HG02798 (cell line): ENCODE results near the gene MBD3.

ENCODE experiments used
- ATAC-seq: cut with Tn5 transposase; IDR thresholded peaks from one replicate; pipeline ENCODE4 v1.9.1; 2021; ENCODE audit warnings: mild to moderate bottlenecking; ENCODE audit not compliant: unreplicated experiment, poor library complexity

The MBD3 gene

GRCh38 chr19:1620502-1620901 is 27.8 kb upstream of the MBD3 start:
- no peak for ATAC-seq

GRCh38 chr19:1619703-1620102 is 27.0 kb upstream of the MBD3 start:
- no peak for ATAC-seq

GRCh38 chr19:1619094-1619439 is 26.4 kb upstream of the MBD3 start:
- ATAC-seq: no peak

GRCh38 chr19:1618157-1619093 is 25.8 kb upstream of the MBD3 start:
- ATAC-seq: no peak

- ATAC-seq: no peak
These were observed 24.2 kb upstream of the MBD3 start for GRCh38 chr19:1616875-1617274.

GRCh38 chr19:1616396-1616795 is 23.7 kb upstream of the MBD3 start:
- no peak for ATAC-seq

- no peak for ATAC-seq
These were observed 22.6 kb upstream of the MBD3 start for GRCh38 chr19:1615156-1615765.

GRCh38 chr19:1613808-1614570 is 21.3 kb upstream of the MBD3 start:
- no peak for ATAC-seq

GRCh38 chr19:1613146-1613545 is 20.5 kb upstream of the MBD3 start:
- no peak for ATAC-seq

- ATAC-seq: no peak
These were observed 19.7 kb upstream of the MBD3 start for GRCh38 chr19:1612114-1613086.

- ATAC-seq: no peak
These were observed 18.7 kb upstream of the MBD3 start for GRCh38 chr19:1611353-1611752.

GRCh38 chr19:1610579-1610978 is 17.9 kb upstream of the MBD3 start:
- ATAC-seq: no peak

- ATAC-seq: no peak
These were observed 17.2 kb upstream of the MBD3 start for GRCh38 chr19:1609680-1610474.

- ATAC-seq: no peak
These were observed 16.4 kb upstream of the MBD3 start for GRCh38 chr19:1609103-1609396.

GRCh38 chr19:1608359-1609102 is 15.9 kb upstream of the MBD3 start:
- no peak for ATAC-seq

- ATAC-seq: no peak
These were observed 13.5 kb upstream of the MBD3 start for GRCh38 chr19:1606138-1606651.

GRCh38 chr19:1605236-1606137 is 12.8 kb upstream of the MBD3 start, which contains the start of gene UQCR11:
Gene UQCR11, minus strand, starts transcription at chr19:1605462. Its CDS starts 53 bp downstream, at chr19:1605409.
- ATAC-seq: peak; percentile 91
